HG03342 (cell line): ENCODE data around the gene ZFPL1.
A peak's percentile ranks its signal among the peaks of the same experiment; 100 is the strongest.

Experiments used
- ATAC-seq: cut with Tn5 transposase; IDR thresholded peaks from one replicate; pipeline ENCODE4 v1.9.1; 2021; ENCODE audit warnings: mild to moderate bottlenecking, moderate library complexity; ENCODE audit not compliant: unreplicated experiment

Gene ZFPL1

GRCh38 chr11:65059959-65060824 lies 23.8 kb upstream of the ZFPL1 start:
- no peak for ATAC-seq

DNA sequence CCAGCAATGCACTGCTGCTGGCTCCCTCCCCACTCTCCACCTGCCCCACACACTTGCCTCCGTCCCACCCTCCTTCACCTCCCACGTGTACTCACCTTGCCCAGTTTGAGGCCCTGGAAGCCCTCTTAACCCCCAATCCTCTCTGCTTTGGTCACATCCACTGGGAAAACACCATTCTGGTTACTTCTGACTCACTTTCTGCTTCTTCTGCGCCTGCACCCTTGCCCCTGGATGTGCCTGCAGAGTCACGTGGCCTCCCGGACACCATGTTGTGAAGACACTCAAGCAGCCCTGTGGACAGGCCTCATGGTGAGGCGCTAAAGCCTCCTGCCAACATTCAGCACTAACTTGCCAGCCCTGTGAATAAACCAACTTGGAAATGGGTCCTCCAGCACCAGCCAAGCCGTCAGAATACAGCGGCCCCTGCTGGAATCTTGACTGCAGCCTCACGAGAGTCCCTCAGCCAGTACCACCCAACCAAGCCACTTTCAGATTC lies 23.1 kb upstream of the ZFPL1 start:
- ATAC-seq = no peak

GRCh38 chr11:65063532-65063931 lies 20.5 kb upstream of the ZFPL1 start:
- ATAC-seq = no peak

- ATAC-seq = no peak
Observed at GRCh38 chr11:65064847-65065240, 19.2 kb upstream of the ZFPL1 start.

DNA sequence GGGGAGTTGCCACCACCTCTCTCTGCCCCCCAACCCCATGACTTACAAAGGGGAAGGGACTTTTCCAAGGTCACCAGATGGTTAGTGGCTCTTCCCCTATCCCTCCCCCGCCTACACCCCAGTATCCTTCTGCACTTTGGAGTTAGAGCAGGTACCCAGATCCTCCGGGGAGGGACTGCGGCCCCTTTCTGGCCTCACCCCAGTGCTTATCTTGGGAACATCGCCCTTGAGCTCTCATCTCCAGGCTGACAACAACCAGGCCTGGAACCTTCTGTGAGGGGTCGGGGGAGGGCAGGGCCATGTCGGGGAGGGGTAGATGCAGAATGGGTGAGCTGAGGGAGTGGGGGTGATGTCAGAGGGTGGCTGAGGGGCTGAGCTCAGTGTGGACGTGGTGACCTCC lies 18.2 kb upstream of the ZFPL1 start:
- no peak for ATAC-seq

DNA sequence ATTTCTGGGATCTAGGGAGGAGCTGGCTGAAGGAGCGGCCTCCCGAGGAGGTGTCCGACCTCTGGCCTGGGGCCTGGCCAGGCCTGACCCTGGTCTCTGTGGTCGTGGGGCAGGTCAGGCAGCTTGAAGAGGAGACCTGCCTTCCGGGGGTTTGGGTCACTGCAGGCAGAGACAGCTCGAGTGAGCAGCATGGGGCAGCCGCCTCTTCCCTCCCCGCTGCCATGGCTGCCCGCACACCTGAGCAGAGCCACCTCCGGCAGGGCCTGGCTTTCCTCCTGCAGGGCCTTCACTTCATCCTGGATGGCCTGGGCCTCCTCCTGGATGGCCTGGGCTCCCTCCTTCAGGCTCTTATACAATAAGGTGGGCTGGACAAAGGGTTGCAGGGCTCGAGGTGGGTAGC lies 17.7 kb upstream of the ZFPL1 start:
- ATAC-seq = no peak

DNA sequence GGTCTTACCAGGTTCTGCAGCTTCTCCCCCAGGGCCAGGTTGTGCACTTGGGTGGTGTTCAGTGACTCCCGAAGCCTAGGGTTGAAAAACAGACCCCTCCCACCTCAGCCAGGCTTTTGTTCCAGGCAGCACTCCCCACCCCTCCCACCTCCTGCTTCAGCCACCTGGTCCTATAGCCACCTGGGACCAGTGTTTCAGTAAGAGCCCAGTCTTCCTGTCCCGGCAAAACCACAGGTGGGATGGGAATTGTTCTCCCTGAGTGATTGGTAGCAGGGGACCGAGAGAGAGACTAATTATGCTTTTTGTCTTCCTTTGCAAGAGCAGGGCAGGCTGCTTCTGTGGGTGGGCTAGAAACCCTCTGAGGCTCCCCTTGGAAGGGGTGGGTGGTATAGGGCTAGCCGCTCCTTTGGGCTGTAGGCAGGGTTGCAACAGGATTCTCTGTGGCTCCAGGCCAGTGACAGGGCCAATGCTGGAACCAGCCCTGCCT lies 17.2 kb upstream of the ZFPL1 start:
- ATAC-seq = no peak

DNA sequence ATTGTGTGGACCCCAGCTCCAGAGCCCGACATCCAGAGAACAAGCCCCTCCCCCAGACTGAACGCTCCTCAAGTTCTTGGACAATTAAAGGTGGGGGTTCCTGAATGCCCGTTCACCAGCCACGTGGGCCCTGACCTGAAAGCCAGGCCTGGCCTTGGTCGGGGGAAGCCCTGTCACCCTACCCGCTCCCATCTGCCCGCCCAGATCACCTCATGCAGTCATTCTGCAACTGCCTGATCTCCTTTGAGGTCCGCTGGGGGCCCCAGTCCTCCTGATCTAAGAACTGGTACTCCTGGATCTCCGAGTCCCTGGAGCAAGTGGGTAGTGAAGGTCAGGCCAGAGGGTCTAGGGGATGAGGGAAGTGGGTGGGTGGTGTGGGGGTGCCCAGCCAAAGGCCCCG lies 16.6 kb upstream of the ZFPL1 start:
- ATAC-seq = no peak

GRCh38 chr11:65069217-65069616 lies 14.8 kb upstream of the ZFPL1 start:
- ATAC-seq = no peak

DNA sequence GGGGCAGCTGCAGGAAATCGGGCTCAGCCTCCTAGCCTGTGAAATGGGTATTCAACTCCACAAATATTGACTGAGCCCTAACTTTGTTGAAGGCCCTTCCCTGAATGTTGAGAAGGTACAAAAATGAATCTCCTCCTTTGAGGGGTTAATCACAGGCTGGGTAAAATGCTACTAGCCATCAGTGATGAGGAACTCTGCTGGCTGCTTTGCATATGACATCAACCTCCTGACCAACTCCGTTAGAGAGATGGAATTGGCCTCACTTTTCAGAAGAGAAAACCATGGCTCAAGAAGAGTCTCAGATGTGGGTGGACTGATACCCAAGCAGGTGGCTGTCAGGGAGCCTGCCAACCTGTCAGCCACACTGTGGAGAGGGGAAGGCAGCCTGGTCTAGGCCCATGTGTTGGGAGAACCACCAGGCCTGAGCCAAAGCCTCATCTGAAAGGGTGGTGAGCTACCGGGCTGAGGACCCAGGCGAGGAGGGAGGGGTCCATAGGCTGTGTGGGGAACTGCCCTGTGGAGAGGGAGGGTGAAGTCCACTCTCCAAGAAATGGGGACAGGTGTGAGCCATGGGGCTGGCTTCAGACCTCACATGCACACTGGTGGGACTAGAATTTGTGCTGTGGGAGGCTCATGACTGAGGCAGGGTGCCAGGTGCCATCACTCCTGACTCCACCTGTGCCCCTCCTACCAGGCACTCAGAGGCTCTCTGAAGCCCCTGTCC lies 12.0 kb upstream of the ZFPL1 start:
- ATAC-seq = no peak

DNA sequence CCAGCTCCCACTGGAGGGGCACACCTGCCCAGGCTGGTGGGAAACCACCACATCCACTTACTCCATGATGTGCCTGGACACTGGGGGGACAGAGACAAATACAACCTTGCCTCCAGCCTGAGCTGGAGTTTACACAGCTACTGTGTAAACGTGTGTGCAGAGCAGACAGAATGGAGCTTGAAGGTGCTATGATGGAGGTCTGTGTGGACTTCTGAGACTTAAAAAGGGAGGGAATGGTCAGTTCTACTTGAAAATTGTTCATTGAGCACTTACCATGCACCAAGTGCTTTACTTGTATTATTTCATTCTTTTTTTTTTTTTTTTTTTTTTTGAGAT lies 11.4 kb upstream of the ZFPL1 start:
- no peak for ATAC-seq

GRCh38 chr11:65077451-65077850 lies 6.6 kb upstream of the ZFPL1 start:
- ATAC-seq = no peak

DNA sequence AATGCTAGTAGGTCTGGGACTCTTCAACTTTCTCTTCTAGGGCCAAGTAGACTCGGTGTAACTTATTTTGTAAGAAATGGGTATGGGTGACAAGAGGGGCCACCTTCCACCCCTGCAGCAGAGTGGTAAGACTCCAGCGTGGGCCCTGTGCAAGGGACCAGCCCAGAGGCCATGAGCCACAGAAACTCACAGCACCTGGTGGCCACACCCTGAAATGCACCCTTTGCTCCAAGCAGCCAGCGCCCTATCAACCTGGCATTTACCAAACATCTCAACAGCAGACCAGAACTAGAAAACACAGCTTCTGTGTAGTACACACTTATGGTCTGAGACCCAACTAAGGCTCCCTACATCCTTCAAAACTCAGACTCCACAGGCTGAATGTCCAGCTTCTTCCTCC lies 5.9 kb upstream of the ZFPL1 start:
- ATAC-seq = no peak

GRCh38 chr11:65078786-65079342 lies 5.2 kb upstream of the ZFPL1 start:
- ATAC-seq = no peak

GRCh38 chr11:65083134-65083833 lies 738 bp upstream of the ZFPL1 start:
- peak; percentile 18 for ATAC-seq

DNA sequence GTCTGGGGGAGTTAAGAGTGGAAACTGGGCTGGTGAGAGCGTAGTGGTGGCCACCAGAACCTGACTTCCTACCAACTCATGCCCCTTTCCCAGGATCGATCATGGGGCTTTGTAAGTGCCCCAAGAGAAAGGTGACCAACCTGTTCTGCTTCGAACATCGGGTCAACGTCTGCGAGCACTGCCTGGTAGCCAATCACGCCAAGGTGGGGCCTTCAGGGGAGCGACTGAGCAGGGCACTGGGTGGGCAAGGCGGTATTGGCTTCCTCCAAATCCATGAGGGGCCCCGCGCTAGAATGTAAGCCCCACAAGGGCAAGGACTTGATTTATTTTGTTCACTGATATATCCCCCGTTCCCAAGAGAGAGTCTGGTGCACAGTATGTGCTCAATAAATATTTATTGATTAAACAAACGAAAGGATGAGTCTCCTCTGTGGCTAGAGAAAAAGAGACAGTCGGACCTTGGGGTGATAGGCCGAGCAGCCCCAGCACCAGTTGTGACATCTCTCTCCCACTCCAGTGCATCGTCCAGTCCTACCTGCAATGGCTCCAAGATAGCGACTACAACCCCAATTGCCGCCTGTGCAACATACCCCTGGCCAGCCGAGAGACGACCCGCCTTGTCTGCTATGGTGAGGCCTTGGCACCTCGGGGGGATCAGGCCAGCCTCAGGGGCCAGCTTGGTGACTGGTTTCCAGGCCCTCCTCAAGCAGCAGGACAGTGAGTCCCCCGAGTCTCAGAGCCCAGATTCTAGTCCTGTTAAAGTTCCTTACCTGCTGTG lies 765 bp downstream of the ZFPL1 start:
- ATAC-seq = no peak

DNA sequence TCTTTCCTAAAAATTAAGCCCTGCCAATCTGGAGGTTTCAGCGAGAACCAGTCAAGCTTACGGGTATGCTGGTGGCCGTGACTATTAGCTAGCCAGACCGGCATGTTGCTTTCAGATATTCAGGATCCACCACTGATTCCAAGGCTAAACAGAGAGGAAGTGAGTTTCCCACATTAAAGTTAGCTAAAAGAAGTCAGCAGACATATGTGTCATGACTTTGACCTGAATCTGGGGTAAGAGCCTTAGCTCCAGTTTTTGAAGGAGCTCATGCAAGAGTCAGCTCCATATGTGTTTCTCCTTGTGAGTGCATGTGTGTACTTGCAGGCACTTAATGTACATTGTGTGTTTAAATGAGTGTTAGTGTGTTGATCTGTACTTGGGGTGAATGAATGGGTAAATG lies 1.4 kb downstream of the ZFPL1 start:
- no peak for ATAC-seq

- no peak for ATAC-seq
Observed at GRCh38 chr11:65086809-65087208, 2.8 kb downstream of the ZFPL1 start.

GRCh38 chr11:65087216-65087615 lies 3.2 kb downstream of the ZFPL1 start:
- no peak for ATAC-seq

DNA sequence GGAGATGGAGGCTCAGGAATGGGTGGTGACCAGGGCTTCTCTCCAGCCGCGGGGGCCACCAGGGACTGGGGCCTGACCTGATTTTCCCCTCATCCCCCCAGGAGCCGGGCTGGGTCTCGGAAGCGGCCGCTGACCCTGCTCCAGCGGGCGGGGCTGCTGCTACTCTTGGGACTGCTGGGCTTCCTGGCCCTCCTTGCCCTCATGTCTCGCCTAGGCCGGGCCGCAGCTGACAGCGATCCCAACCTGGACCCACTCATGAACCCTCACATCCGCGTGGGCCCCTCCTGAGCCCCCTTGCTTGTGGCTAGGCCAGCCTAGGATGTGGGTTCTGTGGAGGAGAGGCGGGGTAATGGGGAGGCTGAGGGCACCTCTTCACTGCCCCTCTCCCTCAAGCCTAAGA lies 3.8 kb downstream of the ZFPL1 start:
- ATAC-seq = no peak
